SK-N-SH treated with all-trans-retinoic acid at 6 μM for 48 hours (cell line): ENCODE measurements around the gene DOCK9.

Experiments used
- BACH2 ChIP-seq: fragments of 250-450 bp; sonication (Bioruptor Pico); IDR thresholded peaks from 2 replicates; pipeline ENCODE4 v1.9.0; 2021; ENCODE audit warnings: mild to moderate bottlenecking, borderline replicate concordance
- CSDC2 ChIP-seq: fragments of 250-450 bp; sonication (Bioruptor Pico); IDR thresholded peaks from 2 replicates; pipeline ENCODE4 v1.5.0; 2020; ENCODE audit warnings: mild to moderate bottlenecking, moderate library complexity
- GLIS3 ChIP-seq: fragments of 250-450 bp; sonication (Bioruptor Pico); IDR thresholded peaks from 2 replicates; pipeline ENCODE4 v1.5.0; 2020; ENCODE audit warnings: mild to moderate bottlenecking, moderate library complexity
- RARB ChIP-seq: fragments of 250-450 bp; sonication (Bioruptor Pico); IDR thresholded peaks from 2 replicates; pipeline ENCODE4 v1.8.0; 2021; ENCODE audit warnings: mild to moderate bottlenecking, moderate library complexity
- SNAI2 ChIP-seq: fragments of 250-450 bp; sonication (Bioruptor Pico); IDR thresholded peaks from 2 replicates; pipeline ENCODE4 v1.5.0; 2020; ENCODE audit warnings: mild to moderate bottlenecking, moderate library complexity
- TCF4 ChIP-seq: fragments of 250-450 bp; sonication (Bioruptor Pico); IDR thresholded peaks from 2 replicates; pipeline ENCODE4 v1.8.0; 2021; ENCODE audit warnings: mild to moderate bottlenecking, moderate library complexity, borderline replicate concordance
- TOX ChIP-seq: fragments of 250-450 bp; sonication (Bioruptor Pico); IDR thresholded peaks from 2 replicates; pipeline ENCODE4 v1.8.0; 2021; ENCODE audit warnings: mild to moderate bottlenecking, moderate library complexity, borderline replicate concordance
- ZC3H10 ChIP-seq: fragments of 250-450 bp; sonication (Bioruptor Pico); IDR thresholded peaks from 2 replicates; pipeline ENCODE4 v1.5.1; 2021; ENCODE audit warnings: mild to moderate bottlenecking, moderate library complexity
- ZFP3 ChIP-seq: fragments of 250-450 bp; sonication (Bioruptor Pico); IDR thresholded peaks from 2 replicates; pipeline ENCODE4 v1.5.0; 2020; ENCODE audit warnings: mild to moderate bottlenecking, moderate library complexity
- ZFP30 ChIP-seq: fragments of 450-650 bp; formaldehyde crosslinking; IDR thresholded peaks from 2 replicates; pipeline ENCODE4 v1.5.0; 2022; ENCODE audit warnings: mild to moderate bottlenecking, moderate library complexity
- ZNF565 ChIP-seq: fragments of 450-650 bp; formaldehyde crosslinking; conservative IDR thresholded peaks from 2 replicates; pipeline ENCODE4 v1.5.0; 2020; ENCODE audit warnings: low read depth, mild to moderate bottlenecking, moderate library complexity
- ZNF70 ChIP-seq: fragments of 450-650 bp; formaldehyde crosslinking; IDR thresholded peaks from 2 replicates; pipeline ENCODE4 v1.5.0; 2020; ENCODE audit warnings: mild to moderate bottlenecking, moderate library complexity
- TF ChIP-seq, protein P1 (sequence below): fragments of 250-450 bp; sonication (Bioruptor Pico); IDR thresholded peaks from 2 replicates; pipeline ENCODE4 v1.8.0; 2020; ENCODE audit warnings: mild to moderate bottlenecking, moderate library complexity, borderline replicate concordance
- TF ChIP-seq, protein P2 (sequence below): fragments of 250-450 bp; sonication (Bioruptor Pico); IDR thresholded peaks from 2 replicates; pipeline ENCODE4 v1.5.0; 2020; ENCODE audit warnings: mild to moderate bottlenecking, moderate library complexity

DNA sequence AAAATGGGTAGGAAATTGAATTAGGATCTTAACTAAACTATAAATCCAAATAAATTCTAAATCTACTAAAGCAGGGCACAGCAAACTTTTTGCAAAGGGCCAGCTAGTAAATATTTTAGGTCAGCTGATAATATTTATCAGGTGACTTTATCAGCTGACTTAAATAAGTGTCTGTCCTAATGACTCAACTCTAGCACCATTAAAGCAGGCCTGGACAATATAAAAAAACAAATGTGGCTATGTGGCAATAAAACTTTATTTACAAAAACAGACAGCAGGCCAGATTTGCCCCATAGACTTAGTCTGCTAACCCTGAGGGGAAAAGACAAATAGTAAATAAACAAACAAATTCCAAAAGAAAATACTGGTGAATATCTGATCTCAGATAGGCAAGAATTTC lies 27.7 kb upstream of the DOCK9 start:
- TF ChIP-seq, protein P1, sequence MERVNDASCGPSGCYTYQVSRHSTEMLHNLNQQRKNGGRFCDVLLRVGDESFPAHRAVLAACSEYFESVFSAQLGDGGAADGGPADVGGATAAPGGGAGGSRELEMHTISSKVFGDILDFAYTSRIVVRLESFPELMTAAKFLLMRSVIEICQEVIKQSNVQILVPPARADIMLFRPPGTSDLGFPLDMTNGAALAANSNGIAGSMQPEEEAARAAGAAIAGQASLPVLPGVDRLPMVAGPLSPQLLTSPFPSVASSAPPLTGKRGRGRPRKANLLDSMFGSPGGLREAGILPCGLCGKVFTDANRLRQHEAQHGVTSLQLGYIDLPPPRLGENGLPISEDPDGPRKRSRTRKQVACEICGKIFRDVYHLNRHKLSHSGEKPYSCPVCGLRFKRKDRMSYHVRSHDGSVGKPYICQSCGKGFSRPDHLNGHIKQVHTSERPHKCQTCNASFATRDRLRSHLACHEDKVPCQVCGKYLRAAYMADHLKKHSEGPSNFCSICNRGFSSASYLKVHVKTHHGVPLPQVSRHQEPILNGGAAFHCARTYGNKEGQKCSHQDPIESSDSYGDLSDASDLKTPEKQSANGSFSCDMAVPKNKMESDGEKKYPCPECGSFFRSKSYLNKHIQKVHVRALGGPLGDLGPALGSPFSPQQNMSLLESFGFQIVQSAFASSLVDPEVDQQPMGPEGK (CRISPR knock-in tag): no peak
- TF ChIP-seq ZNF70 (no peak), ZC3H10 (CRISPR knock-in tag) (no peak), TOX (CRISPR knock-in tag) (no peak), GLIS3 (CRISPR knock-in tag) (no peak), CSDC2 (CRISPR knock-in tag) (no peak), ZFP3 (CRISPR knock-in tag) (no peak), BACH2 (CRISPR knock-in tag) (no peak), SNAI2 (no peak), TCF4 (CRISPR knock-in tag) (no peak), ZNF565 (CRISPR knock-in tag) (no peak), RARB (CRISPR knock-in tag) (no peak), ZFP30 (no peak)
- TF ChIP-seq, protein P2, sequence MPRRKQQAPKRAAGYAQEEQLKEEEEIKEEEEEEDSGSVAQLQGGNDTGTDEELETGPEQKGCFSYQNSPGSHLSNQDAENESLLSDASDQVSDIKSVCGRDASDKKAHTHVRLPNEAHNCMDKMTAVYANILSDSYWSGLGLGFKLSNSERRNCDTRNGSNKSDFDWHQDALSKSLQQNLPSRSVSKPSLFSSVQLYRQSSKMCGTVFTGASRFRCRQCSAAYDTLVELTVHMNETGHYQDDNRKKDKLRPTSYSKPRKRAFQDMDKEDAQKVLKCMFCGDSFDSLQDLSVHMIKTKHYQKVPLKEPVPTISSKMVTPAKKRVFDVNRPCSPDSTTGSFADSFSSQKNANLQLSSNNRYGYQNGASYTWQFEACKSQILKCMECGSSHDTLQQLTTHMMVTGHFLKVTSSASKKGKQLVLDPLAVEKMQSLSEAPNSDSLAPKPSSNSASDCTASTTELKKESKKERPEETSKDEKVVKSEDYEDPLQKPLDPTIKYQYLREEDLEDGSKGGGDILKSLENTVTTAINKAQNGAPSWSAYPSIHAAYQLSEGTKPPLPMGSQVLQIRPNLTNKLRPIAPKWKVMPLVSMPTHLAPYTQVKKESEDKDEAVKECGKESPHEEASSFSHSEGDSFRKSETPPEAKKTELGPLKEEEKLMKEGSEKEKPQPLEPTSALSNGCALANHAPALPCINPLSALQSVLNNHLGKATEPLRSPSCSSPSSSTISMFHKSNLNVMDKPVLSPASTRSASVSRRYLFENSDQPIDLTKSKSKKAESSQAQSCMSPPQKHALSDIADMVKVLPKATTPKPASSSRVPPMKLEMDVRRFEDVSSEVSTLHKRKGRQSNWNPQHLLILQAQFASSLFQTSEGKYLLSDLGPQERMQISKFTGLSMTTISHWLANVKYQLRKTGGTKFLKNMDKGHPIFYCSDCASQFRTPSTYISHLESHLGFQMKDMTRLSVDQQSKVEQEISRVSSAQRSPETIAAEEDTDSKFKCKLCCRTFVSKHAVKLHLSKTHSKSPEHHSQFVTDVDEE: no peak
